Measurements from ENCODE around the gene HELZ.
"Not testable (repeated sequence)": the region's sequence is repeated elsewhere in the genome, so short reads cannot be mapped to it uniquely, and the experiment has no call there.

Gene HELZ

GRCh38 chr17:67262435-67263117 is 17.6 kb upstream of the HELZ start:
- DNase-seq = no peak

DNA sequence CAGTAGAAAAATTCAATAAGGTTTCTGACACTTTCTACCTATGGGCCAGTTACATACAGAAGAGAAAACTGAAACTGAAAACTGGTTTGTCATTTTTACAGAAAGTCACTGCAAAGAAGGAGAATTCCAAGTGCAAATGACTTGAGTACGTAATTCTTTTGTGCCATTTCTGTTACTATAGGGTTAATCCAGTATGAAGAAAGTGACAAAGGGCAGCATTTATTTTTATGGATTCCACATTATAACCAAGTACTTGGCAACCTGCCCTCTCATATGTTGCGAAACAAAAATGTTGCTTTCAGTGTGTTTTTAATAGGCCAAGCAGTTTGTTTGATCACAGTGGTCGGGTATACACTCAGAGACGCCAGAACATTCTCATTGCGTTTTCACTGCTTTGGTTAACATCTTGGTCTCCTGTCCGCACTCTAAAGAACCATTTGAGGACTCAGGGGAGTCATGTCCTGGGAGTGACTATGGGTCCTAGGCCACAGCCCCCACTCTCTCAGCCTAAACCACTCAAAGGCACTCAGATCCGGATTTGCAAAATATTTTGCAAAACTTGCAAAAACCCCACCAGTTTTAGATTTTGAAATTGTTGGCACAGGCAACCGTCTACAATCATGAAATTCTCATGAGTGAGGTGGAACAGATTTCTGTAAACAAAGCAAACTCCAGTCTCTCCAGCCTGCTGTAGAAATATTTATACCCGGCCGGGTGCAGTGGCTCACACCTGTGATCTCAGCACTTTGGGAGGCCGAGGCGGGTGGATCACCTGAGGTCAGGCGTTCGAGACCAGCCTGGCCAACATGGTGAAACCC is 15.4 kb upstream of the HELZ start:
- no peak for DNase-seq

DNA sequence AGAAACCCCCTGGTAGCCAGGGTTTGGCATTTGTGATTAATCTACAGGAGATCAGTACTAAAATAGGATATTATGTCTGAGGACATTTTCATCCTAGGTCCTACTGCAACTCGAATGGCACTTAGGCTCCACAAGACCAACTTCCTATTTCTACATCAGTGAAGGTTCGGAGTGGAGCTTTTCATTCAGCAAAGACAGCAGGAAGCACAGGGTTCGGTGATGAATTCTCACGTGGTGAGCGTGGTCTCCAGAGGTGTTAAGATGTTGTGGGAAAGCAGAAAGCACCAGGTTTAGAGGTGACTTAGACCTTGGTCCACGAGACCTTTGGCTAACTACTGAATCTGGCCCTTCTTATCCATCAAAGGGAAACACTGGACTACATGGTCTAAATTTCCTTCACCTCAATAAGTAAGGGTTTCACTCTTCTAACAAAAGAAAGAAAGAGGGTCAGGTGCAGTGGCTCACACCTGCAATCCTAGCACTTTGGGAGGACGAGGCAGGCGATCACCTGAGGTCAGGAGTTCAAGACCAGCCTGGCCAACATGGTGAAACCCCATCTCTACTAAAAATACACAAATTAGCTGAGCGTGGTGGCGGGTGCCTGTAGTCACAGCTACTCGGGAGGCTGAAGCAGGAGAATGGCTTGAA is 13.9 kb upstream of the HELZ start:
- no peak for DNase-seq

GRCh38 chr17:67256075-67256732 is 11.2 kb upstream of the HELZ start:
- DNase-seq = no peak

GRCh38 chr17:67253384-67253783 is 8.4 kb upstream of the HELZ start:
- no peak for DNase-seq

- DNase-seq = not testable (repeated sequence)
Measured at GRCh38 chr17:67251586-67251985, 6.6 kb upstream of the HELZ start.

- no peak for DNase-seq
Measured at GRCh38 chr17:67248291-67248690, 3.3 kb upstream of the HELZ start.

DNA sequence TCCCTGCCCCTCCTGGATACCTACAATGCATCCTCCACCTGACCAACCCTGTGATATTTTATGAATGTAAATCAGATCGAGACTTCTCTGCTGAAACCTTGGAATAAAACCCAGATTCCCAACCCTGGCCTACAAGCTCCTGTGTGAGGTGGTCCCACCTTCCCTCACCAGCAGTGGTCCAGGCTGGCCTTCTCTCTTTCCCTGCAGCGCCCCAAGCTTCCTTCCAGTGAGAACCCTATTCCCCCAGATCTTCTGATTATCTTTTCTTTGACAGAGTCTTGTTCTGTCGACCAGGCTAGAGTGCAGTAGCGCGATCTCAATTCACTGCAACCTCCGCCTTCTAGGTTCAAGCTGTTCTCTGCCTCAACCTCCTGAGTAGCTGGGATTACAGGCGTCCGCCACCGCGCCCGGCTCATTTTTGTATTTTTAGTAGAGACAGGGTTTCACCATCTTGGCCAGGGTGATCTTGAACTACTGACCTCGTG is 2.5 kb upstream of the HELZ start:
- no peak for DNase-seq

GRCh38 chr17:67246653-67247415 is 1.8 kb upstream of the HELZ start:
- no peak for DNase-seq

DNA sequence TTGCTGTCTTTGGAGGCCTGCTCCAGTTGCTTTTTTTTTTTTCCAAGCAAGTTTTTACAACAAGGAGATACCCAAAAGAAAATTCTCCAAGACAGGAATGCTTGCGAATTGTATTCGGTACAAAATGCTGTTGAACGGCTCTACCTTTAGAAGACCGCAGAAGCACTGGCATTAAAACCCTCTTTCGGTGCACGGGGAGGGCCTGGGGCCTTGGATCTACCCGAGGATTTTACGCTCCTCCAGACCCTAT is 1.3 kb upstream of the HELZ start:
- DNase-seq = no peak

GRCh38 chr17:67245694-67246402 is 852 bp upstream of the HELZ start:
- DNase-seq = peak; percentile 47 to 52

DNA sequence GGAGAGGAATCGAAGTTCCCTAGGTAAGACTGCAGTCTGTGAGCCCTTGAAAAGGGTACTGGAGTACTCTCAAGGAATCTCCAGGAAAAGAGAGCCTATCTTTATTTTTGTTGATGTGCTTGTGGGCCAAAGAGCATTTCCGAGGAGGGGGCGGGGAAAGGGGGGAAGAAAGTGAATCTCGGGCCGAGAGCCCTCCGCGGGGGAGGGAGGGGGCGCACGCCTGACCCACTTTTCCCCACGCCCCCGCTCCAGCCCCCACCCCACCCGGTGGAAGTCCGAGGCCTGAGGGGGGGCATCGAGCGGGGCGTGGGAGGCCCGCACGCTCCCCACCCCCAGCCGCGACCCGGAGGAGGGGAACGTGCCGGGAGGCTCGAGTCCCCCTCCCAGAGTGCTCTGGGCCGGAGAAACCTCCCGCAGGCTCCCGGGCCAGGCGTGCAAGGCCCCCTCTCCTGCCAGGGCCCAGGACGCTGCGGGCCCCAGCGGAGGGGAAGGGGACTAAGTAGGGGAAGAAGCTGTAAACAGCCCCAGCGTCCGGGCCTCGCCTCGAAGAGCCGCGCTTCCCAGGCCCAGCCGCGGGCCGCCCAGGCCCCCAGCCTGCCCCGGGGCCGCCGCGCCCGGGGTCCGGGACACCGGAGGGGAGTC is 444 bp downstream of the HELZ start:
- no peak for DNase-seq

GRCh38 chr17:67243284-67243683 is 1.7 kb downstream of the HELZ start:
- no peak for DNase-seq

DNA sequence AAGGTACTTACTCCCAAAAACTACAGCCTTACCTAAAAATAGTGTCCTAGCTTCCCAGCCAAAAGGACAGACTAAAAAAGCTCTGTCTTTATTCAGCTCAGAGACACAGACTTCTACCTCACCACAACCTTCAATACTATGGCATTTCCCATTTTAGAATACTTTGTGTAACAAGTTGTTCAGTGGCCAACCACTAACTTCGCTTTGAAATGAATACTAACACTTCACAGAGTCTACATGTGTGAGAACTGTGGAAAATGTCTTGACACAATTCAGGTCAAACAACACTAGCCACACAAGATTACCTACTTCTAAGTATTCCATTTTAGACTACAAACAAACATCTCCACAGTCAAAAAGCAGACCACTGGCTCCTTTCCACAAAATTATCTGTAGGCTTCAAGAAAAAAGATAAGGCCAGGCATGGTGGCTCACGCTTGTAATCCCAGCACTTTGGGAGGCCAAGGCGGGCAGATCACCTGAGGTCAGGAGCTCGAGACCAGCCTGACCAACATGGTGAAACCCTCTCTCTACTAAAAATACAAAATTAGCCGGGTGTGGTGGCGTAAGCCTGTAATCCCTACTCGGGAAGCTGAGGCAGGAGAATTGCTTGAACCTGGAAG is 3.2 kb downstream of the HELZ start:
- no peak for DNase-seq

DNA sequence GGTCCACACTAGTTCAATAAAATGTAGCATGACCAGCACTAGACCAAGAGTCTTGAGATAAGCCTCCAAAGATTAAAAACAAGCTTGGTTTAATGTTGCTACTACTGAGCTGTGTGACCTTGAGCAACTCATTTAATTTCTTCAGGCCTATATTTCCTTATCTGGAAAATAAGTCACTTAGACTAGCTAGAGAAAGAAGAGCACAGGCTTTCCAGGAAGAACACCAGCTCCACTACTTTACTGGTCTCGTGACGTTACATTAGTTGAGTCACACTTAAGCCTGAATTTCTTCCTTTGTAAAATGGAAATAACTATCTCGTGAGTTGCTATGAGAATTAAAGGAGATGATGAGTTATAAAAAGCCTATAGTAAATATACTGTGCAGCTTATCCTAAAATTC is 5.4 kb downstream of the HELZ start:
- no peak for DNase-seq

DNA sequence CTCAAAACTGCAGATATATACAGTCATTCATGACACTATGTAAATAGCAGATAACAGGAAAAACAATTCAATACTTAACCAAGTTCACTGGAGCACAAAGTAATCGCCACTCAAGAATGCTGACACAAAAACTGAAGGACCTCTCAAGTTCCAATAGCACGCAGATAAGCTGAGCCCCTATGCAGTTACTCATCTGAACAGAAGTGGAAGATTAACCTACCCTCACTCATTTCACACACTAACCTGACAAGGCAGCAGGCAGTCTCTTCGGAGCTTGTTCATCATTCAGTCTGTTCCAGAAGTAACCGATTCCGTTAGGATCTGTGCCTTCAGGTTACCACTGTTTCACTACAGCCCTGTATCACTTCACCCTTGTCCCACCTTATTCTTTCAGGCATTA is 6.0 kb downstream of the HELZ start:
- no peak for DNase-seq

GRCh38 chr17:67232441-67232840 is 12.6 kb downstream of the HELZ start:
- DNase-seq = no peak

GRCh38 chr17:67229109-67229955 is 15.7 kb downstream of the HELZ start:
- DNase-seq = no peak

DNA sequence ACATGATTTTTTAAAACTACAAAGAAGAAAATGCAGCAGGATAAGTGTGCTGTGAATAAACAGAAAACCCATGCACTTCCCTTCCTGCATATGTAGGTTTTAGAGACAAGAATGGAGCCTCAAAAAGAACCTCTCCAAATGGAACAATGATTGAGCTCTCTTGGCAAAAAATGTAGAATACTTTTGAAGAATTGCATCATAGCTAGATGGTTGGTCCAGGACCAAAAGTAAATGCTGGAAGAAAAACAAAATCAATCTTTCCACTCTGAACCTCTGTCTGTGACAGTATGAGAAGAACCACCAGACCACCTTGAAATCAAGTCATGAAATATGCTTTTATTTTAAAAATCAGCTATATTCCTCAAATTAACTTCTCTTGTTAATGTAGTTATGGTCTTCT is 17.5 kb downstream of the HELZ start:
- no peak for DNase-seq

DNA sequence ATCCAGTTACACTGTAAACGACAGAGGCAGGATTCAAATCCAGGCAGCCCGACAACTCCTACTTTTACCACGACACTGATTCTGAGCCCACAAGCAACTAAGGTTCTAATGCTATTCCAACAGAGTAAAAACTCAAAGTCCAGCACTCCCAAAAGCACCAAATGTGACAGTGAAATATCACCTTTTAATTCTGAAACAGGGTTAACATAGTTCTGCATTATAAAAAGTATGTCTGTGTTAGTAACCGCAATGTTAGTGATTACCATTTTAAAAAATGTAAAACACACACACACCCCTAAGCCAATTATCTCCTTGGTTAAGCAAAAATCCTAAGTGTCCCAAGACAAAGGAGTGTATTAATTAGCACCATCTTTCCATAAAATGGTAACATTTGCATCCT is 19.7 kb downstream of the HELZ start:
- DNase-seq = no peak

Measured in NCI-H1930 (cell line).